NCI-H187 (cell line): ENCODE results near the gene TFEB.

ENCODE experiments used
- DNase-seq, 2 experiments: peaks; one replicate each; lab custom pipeline; 2025; lab: John Stamatoyannopoulos, UW

The TFEB gene

GRCh38 chr6:41638935-41639808 lies 96.2 kb downstream of the TFEB start:
- DNase-seq: no peak

DNA sequence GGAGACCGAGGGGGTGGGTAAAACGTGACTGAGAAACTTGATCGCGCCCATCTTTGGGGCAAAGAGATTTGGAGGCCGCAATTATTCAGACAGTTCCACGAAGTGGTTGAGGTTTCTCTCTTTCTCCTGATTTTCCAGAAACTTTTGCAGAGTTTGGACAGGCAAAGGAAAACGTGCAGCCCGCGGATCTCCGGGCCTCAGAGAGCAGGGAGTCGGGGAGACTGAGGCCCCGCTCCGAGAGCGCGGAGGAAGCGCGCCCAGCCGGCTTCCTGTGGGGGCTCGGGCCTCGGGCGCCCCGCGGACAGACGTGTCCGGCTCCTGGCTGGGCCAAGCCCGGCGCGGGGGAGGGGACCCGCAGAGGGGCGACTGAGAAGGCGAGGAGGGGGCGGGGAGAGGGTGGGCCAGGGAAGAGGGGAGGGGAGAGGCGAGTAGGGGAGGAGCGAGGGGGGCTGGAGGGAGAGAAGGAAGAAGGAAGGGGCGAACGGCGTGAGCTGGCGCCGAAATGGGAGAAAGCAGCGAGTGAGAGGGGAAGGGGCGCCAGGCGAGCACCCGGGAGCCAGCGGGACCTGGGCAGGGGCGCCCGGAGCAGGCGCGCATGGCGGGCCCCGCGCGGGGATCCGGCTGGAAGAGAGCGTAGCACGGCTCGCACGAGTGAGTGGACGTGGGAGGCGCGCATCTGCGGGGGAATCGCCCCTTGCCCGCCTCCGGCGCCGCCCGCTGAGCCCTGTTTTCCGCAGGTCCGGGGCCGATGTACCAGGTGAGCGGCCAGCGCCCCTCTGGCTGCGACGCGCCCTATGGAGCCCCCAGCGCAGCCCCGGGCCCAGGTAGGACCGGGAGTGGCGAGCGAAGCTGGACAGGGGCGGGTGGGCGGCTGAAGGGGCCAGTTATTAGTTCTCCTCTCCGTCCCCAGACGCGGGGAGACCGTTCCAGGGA lies 97.1 kb downstream of the TFEB start, which contains the start of gene MDFI:
Gene MDFI (plus strand): TSS at position 467 of the 933 bp plus-strand sequence. CDS start 282 bp downstream, at position 749.
- DNase-seq: no peak

DNA sequence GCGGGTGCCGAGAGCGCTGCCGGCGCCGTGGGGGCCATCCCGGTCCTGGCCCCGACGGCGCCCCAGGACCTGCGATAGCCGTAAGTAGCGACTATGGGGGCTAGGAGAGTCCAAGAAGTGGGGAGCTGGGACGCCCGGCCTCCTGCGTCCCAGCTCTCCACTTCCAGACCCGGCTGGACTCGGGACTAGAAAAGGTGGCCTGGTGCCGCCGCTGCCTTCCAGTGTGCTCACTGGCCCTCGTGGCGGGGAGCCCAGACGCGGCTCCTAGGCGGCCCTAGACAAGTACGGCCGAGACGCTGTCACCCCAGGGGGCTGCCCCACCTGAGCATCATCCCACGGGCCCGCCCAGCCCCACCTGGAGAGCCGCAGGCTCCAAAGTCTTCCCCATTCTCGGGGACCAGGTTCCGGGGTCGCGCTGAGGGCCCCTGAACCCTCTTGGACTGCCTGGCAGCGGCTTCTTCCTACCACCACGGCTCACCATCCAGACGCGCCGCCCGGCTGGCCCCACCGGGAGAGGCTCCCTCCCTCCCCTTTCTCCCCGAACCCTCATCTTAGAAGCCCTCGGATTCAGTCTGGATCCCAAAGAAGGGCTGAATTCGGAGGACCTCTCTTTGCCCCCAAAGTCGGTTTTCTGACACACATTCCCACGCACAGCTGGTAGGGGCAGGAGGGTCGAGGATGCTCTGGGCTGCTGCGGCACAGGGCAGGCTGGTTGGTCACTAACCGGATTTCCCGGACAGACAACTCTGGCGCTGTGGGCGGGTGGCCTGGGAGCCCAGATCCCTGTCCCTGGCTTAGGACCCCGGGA lies 98.0 kb downstream of the TFEB start:
- DNase-seq: no peak

GRCh38 chr6:41636833-41637193 lies 98.6 kb downstream of the TFEB start:
- DNase-seq: no peak

- no peak for DNase-seq
These were observed 100.0 kb downstream of the TFEB start for GRCh38 chr6:41635365-41635764.

GRCh38 chr6:41634657-41635056 lies 100.8 kb downstream of the TFEB start:
- DNase-seq: no peak
